ENCODE measurements around the gene TMEM121.

GRCh38 chr14:105536691-105537579 lies 10.6 kb downstream of the TMEM121 start:
- TF ChIP-seq CTCF (IDR thresholded peaks at IDR 0.05) (no peak), EZH2 (IDR thresholded peaks at IDR 0.05; ENCODE audit: borderline replicate concordance, insufficient read depth, low read depth, low read length, poor library complexity, severe bottlenecking) (no peak)
